ENCODE measurements around the gene KCTD15.

Gene KCTD15

DNA sequence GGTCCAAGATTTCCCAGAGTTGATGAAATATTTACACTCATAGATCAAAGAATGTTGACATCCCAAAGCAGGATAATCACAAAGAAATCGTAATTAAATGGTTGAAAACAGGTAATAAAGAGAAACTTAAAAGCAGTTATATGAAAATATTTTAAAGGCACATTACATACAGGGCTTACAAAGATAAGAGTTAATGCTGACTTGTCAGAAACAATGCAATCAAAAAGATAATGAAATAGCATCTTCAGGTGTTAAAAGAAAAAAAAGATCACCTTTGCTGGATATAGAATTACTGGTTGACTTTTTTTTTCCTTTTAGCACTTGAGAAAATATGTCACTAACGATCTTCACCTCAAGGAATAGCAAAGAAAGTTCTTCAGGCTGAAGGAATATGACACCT lies 48.8 kb downstream of the KCTD15 start:
- peaks cover 20% of the 10 kb centered on the region for H3K27me3 Mint-ChIP-seq
- intact Hi-C loops (cut with micrococcal nuclease), result no loop called here

DNA sequence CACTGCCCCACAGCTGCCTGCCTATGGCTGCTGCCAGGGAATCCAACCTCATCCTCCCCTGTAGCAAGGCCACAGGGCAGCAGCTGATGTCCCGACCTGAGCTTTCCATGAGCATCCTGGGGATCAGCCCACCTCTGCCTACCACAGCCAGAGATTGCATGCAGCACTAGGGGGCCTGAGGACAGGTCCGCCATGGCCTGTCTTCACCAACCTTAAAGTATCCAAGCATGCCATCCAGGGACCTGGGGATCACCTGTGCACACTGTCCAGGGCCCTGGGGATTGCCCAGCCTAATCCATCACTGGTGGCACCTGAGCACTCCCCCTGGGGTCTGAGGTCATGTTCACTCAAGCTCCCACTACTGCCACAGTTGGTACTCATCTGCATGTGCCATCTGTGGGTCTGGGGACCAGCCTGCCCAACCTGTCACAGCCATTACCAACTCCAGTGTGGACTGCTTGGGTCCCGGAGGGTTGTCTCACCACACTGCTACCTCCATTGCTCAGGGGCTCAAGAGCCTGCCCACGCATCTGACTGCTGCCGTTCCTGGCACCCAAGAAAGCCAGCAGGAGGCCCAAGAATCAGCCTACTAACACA lies 53.0 kb downstream of the KCTD15 start:
- Mint-ChIP-seq H3K9me3 (no peaks in the 10 kb centered on the region), H3K4me1 (ENCODE audit: low read depth) (no peaks in the 10 kb centered on the region), H3K4me3 (no peak overlapping the region), H3K27me3 (peaks cover 15% of the 10 kb centered on the region), H3K36me3 (ENCODE audit: low read depth) (no peaks in the 10 kb centered on the region), H3K27ac (no peak overlapping the region)
- intact Hi-C loops (cut with micrococcal nuclease), result no loop called here

More for the DNA sequence above, 48.8 kb downstream of the KCTD15 start:
- Mint-ChIP-seq H3K4me3 (no peak overlapping the region), H3K9me3 (no peaks in the 10 kb centered on the region), H3K27ac (no peak overlapping the region), H3K4me1 (ENCODE audit: low read depth) (no peaks in the 10 kb centered on the region), H3K36me3 (ENCODE audit: low read depth) (no peaks in the 10 kb centered on the region)

DNA sequence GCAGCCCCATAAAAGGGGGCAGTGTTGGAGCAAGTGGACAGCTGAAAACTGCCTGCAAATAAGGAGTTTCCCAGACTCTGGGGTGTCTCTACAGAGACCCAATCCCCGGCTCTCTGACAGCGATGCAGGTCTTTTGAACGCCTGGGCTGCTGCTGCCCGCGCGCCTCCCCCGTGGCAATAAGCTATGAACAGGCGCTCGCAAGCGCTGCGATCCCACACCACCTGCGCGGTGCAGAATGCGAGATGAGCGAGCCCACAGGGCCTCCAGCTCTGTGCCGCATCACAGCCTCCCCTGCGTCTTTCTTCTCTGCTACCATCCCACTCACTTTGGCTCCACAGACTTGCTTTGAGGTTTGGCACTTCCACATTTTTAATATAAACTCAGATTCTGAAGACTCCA lies 62.3 kb downstream of the KCTD15 start:
- Mint-ChIP-seq H3K4me1 (ENCODE audit: low read depth) (no peaks in the 10 kb centered on the region), H3K27me3 (peaks cover 20% of the 10 kb centered on the region), H3K27ac (no peak overlapping the region), H3K36me3 (ENCODE audit: low read depth) (no peaks in the 10 kb centered on the region), H3K9me3 (no peaks in the 10 kb centered on the region), H3K4me3 (no peak overlapping the region)
- intact Hi-C loops (cut with micrococcal nuclease), result no loop called here

DNA sequence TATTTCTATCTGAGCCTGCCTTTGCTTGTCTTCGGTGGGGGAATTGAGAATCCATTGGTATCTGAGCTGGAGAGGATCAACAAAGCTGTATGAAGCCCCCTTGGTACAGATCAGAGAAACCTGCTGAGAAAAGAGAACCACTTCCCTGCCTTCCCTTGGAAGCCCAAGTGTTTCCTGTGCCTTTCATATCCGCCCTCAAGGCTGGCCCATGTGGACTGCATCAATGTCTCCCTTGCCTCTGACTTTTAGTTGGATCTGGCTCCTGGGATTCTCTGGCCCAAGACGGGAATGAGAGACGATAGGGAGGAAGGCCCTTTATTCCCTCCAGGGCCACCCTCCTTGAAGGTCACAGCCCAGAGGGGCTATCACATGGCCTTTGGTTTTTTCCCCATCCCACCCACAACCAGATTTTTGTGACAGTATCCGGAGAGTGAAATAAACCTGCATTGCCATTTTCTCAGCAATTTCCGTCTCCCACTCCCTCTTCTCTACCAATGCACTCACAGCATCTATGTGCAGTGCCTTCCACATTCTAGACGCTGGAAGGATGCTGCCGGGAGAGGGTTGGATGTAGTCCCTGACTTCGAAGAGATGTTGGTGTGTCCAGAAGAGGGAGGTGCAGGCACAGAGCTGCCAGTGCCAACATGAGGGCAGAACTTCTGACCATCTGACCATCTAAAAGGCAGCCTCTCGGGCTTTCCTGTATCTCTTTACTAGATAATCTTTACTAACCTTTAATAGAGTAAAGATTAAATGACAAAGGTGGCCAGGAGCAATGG lies 63.8 kb downstream of the KCTD15 start:
- Mint-ChIP-seq H3K27ac (no peak overlapping the region), H3K36me3 (ENCODE audit: low read depth) (no peaks in the 10 kb centered on the region), H3K9me3 (no peaks in the 10 kb centered on the region), H3K4me1 (ENCODE audit: low read depth) (no peaks in the 10 kb centered on the region), H3K27me3 (peaks cover 18% of the 10 kb centered on the region), H3K4me3 (no peak overlapping the region)
- intact Hi-C loops (cut with micrococcal nuclease), result no loop called here

DNA sequence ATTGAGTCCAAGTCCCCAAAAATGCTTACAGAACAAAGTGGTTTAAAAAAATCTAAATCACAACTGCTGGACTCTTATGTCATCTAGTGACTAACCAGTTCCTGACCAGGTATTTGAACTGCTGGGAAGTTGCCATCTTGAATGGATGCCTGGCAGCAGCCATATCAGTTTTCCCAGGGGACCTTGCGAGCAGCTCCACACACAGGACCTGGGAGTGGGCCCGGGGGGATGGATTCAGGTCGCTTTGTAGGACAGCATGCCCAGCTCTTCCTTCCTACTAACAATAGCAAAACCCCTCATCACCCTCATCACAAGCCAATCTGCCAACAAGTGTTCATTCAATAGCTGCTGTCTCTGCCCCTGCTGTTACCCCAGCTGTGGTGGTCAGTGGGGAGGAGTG lies 65.3 kb downstream of the KCTD15 start:
- Mint-ChIP-seq H3K27ac (no peak overlapping the region), H3K27me3 (peaks cover 13% of the 10 kb centered on the region), H3K4me3 (no peak overlapping the region), H3K36me3 (ENCODE audit: low read depth) (no peaks in the 10 kb centered on the region), H3K9me3 (no peaks in the 10 kb centered on the region), H3K4me1 (ENCODE audit: low read depth) (no peaks in the 10 kb centered on the region)
- intact Hi-C loops (cut with micrococcal nuclease), result no loop called here

DNA sequence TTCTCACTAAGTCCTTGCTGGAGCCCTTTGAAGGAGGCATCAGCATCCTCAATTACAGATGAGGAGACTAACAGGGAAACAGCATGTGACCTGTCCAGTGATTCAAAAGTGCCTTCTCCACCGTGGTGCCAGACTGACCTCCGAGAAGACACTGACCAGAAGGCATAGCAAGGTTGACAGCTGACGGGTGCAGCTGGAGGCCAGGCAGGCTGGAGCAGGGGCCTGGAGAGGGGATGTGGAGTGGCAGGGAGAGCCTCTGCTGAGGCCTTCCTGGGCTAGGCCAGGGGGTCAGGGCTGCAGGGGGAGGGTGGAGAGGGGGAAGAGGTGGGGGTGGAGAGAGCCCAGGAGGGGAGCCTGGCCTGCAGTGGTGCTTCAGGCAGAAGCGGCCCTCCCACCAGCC lies 66.3 kb downstream of the KCTD15 start:
- Mint-ChIP-seq H3K9me3 (no peaks in the 10 kb centered on the region), H3K27ac (no peak overlapping the region), H3K36me3 (ENCODE audit: low read depth) (no peaks in the 10 kb centered on the region), H3K4me1 (ENCODE audit: low read depth) (no peaks in the 10 kb centered on the region), H3K4me3 (no peak overlapping the region), H3K27me3 (peaks cover 11% of the 10 kb centered on the region)
- intact Hi-C loops (cut with micrococcal nuclease), result no loop called here

DNA sequence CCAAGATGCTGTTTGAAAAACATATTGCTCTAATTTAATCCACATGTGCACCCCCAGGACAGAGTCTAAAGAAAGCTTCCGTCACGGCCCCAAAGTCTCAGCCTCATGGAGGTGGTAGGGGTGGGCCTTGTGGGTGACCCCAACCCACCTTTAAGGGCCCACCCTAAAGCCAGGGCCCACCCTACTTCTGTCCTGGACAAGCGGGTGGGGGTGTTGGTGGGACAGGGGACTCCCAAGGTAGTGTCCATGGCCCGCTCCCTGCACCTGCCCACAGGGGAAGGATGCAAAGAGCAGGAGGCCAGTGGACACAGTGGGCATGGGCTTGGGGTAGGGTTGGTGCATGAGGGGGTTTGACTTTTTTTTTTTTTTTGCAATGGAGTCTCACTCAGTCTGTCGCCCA lies 66.8 kb downstream of the KCTD15 start:
- H3K27ac Mint-ChIP-seq, result no peak overlapping the region
- H3K36me3 Mint-ChIP-seq (ENCODE audit: low read depth), result no peaks in the 10 kb centered on the region
- peaks cover 13% of the 10 kb centered on the region for H3K27me3 Mint-ChIP-seq
- H3K9me3 Mint-ChIP-seq, result no peaks in the 10 kb centered on the region
- intact Hi-C loops (cut with micrococcal nuclease), result no loop called here
- no peaks in the 10 kb centered on the region for H3K4me1 Mint-ChIP-seq (ENCODE audit: low read depth)
- H3K4me3 Mint-ChIP-seq, result no peak overlapping the region

DNA sequence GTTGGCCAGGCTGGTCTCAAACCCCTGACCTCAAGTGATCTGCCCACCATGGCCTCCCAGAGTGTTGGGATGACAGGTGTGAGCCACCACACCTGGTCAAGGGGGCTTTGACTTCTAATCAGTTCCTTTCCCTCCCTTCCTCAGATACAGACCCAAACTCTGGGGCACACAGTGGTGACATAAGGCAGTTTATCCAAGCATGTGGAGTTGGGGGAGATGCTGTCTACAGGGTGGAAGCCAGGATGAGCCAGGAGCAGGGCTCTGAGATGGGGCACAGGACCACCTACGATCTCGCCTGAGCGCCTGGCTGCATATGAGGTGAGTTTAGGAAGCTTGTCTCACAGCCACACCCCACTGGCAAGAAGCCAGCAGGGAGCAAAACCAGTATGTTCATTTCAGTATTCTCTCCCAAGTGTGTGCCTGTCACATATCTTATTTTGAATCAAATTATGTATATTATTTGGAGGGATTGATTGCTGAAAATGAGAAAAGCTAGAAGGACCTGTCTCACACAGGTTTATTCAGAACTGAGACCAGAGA lies 67.7 kb downstream of the KCTD15 start:
- H3K27ac Mint-ChIP-seq, result no peak overlapping the region
- H3K4me3 Mint-ChIP-seq, result no peak overlapping the region
- H3K36me3 Mint-ChIP-seq (ENCODE audit: low read depth), result no peaks in the 10 kb centered on the region
- intact Hi-C loops (cut with micrococcal nuclease), result no loop called here
- peaks cover 5% of the 10 kb centered on the region for H3K4me1 Mint-ChIP-seq (ENCODE audit: low read depth)
- H3K9me3 Mint-ChIP-seq, result no peaks in the 10 kb centered on the region
- peaks cover 22% of the 10 kb centered on the region for H3K27me3 Mint-ChIP-seq

DNA sequence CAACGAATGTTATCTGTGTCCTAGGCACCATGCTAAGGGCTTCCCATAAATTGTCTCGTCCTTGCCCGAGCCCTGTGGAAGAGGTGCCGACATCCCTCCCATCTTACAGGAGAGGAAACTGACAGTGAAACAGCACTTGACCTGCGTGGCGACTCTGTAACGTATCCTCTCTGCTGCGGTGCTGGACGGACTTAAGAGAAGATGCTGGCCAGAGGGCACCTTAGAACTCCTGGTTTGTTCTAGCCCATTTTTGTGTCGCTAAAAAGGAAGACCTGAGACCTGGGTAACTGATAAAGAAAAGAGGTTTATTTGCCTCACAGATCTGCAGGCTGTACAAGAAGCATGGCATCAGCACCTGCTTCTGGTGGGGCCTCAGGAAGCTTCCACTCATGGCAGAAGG lies 68.6 kb downstream of the KCTD15 start:
- no peaks in the 10 kb centered on the region for H3K36me3 Mint-ChIP-seq (ENCODE audit: low read depth)
- no peak overlapping the region for H3K4me3 Mint-ChIP-seq
- no peak overlapping the region for H3K27ac Mint-ChIP-seq
- intact Hi-C loops (cut with micrococcal nuclease), result no loop called here
- no peaks in the 10 kb centered on the region for H3K9me3 Mint-ChIP-seq
- peaks cover 5% of the 10 kb centered on the region for H3K4me1 Mint-ChIP-seq (ENCODE audit: low read depth)
- peaks cover 21% of the 10 kb centered on the region for H3K27me3 Mint-ChIP-seq

Measured in dendritic cell treated with granulocyte-macrophage colony-stimulating factor and Interleukin-4, amounts not matched to agents 40 ng/mL and 50 ng/mL, for 4 days (primary cell).